Forelimb muscle (tissue), 1 donor: ENCODE measurements around the gene KCNK15. TPM values are rescaled to one million over a fixed set of nuclear protein-coding genes. Genes with fewer than 3 reads are reported as not detected.

Experiments used
- DNase-seq: peaks from one replicate; pipeline ENCODE4 v3.0.0-alpha.2; 2013; ENCODE audit warnings: low read depth
- polyA plus RNA-seq: library from polyadenylated mRNA; unstranded; fragments of 120-200 nt; gene quantifications from one replicate; pipeline ENCODE4 v1.2.1, GENCODE V29; 2013; ENCODE audit not compliant: insufficient read length

Gene KCNK15
- polyA plus RNA-seq, 1 donor, result 0.20 TPM

DNA sequence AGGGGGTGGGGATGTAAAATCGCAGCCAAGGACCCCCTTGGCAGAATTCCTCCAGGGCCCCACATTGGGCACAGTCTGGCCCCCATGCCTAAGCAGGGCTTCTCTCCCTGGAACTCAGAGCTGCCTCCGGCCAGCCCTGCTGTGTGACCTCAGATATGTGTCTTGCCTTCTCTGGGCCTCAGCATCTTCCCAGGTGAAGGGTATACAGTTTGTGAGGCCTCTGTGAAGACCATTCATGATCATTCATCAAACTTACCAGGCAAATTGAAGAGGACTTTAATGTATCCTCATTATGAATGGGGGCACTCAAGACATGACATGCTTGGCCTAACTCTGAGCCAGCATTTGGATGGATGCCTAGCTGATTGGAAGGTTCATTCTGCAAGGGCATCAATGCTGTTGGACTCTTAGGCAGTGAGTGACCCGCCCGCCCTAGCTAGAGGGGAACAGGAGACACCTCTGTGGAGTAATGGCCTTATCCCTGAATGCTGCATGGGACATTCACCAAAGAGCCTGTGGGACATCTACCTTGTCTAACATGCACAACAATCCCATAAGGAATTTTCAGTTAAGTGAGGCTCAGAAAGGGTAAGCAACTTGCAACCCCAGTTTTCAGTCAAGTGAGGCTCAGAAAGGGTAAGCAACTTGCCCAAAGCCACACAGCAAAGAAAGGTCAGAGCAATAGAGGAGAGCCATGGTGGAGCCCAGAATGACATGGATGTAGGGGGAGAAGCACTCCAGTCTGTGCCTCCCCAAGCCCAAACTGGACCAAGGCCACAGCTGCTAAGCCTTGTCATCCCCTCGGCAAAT lies 30.0 kb upstream of the KCNK15 start:
- no peak for DNase-seq

DNA sequence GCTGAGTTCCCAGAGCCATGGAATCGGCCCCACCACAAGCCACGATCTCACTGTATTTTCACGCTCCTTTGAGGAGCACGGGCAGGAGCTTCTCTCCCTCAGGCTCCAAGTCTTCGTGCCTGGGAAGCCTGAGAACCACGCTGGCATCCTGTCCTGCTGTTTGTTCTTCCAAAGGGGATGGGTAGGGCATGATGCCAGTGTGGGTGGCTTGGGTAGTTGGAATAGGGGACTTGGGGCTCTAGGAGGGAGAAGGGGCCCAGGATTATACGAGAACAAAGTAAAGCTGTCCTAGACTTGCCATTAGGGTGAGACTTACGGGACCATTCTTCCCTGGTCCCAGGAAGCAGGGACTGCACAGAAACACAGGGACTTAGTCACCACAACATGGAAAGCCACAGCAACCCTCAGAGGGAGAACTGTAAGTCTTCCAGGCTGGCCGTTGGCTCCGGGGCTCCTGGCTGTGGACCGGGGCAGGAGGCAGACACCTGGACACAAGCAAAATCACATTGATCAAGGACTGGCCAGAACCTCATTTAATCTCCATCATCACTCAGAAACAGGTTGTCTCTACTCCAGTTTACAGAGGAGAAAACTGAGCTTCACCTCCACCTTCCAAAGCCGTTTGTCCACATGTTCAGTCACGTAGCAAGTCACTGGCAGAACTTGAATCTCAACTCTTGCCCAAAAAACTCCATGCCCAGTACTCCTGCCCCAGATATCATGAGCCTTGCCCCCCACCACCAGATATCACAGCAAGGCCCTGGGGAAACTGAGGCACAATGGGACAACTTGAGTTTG lies 29.2 kb upstream of the KCNK15 start:
- DNase-seq, result no peak

- DNase-seq, result no peak
These were observed 27.7 kb upstream of the KCNK15 start for GRCh38 chr20:44717986-44718385.

DNA sequence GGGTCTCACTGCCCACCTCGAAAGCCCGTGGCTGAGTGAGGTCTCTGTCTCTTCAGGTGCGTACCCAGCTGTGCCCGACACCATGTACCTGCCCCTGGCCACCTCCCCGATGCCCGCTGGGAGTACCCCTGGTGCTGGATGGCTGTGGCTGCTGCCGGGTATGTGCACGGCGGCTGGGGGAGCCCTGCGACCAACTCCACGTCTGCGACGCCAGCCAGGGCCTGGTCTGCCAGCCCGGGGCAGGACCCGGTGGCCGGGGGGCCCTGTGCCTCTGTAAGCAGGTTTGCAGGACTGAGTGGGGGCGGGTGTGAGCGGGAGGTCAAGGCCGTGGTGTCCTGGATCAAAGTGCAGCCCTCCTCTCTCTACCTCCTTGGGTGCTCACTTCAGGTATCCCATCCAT lies 25.8 kb upstream of the KCNK15 start:
- no peak for DNase-seq

DNA sequence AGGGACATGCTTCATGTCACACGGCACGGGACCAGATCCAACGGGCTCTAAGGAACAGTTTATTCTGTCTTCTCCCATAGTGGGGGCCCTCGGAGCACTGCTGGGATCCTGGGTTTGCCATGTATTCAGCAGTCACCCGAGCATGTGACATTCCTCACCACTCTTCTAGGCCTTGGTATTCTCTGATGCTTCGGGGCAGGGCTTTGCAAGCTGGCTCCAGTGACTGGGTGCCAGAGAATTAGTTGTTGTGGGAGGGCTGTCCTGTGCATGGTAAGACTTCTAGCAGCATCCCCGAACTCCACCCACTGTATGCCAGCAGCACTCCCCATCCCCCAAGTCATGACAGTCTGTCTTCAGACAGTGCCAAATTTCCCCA lies 25.1 kb upstream of the KCNK15 start:
- DNase-seq, result no peak

DNA sequence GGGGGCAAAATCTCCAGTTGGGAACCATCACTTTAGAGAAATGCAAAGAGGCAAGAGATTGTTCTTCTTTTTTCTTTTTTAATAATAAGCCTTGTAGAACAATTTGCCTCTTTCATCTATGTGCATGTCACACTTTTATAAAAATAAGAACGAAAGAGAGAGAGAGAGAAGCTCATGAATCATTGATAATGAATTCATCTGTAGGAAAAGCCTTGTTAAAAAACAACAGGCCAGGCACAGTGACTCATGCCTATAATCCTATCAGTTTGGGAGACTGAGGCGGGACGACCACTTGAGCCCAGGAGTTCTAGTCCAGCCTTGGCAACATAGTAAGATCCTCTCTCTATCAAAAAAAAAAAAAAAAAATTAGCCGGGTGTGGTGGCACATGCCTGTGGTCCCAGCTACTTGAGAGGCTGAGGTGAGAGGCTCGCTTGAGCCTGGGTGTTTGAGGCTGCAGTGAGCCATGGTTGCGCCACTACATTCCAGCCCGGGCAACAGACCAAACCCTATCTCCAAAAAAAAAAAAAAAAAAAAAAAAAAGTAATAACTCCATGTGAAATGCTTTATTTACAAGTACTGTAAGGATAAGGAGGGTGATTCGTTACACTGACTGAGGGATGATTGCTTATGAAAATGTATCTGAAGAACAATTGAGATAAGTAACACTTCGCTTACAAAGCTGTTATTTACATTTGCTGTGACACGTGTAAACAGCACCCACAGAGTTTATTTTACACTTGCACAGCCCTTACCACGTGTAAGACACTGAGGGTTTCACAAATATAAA lies 24.5 kb upstream of the KCNK15 start:
- DNase-seq, result no peak

DNA sequence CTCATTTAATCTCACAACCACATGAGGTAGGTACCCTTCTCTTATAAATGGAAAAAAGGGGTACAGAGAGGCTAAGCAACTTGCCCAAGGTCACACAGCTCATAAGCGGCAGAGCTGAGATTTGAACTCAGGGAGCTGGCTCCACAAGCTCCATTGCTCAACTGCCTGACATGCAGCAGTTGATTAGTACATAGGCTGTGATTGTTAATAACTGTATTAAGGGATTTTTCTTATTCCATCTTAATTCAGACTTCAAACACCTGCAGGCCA lies 23.9 kb upstream of the KCNK15 start:
- DNase-seq, result no peak

GRCh38 chr20:44722990-44723389 lies 22.7 kb upstream of the KCNK15 start:
- no peak for DNase-seq

DNA sequence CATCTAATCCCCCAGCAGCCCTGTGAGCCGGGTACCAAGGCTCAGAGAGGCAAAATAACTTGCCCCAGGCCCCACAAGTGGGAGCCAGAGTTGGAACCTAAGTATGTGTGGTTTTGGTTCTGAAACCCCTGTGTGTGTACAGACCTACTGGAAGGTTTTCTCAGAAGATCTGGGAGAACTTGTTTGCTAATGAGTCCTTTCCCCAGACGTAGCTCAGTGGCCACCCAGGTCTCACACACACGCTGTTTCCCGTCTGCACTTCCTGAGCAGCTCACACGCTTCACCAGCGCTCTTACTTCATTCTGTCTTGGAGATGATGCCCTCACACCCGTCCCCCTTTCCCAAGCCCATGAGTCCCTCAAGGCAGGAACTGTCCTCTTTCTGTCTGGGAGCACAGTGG lies 22.3 kb upstream of the KCNK15 start:
- no peak for DNase-seq

DNA sequence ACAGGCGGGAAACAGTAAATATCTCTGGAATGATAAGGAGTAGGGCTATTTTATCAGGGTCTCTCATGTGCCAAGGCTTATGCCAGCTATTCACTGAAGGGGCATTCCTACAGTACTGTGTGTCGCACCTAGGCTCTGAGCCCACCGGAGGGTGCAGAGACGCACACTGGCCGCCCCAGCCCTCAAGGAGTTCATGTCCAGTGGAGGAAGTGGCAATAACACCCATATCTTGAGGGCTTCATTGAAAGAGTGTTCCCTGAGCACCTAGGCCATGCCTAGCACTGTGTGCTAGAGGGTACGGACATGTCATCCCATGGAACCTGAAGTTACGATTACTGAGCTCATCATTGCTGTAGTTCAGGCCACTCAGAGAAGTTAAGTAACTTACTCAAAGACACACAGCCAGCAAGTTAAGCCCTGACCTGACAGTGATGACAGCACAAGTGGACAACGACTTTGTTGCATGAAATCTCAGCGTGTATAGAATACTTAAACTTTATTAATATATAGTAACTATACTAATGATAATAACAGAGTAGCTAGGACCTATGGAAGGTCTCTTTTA lies 21.8 kb upstream of the KCNK15 start:
- no peak for DNase-seq

GRCh38 chr20:44724423-44725091 lies 21.1 kb upstream of the KCNK15 start:
- DNase-seq, result no peak

DNA sequence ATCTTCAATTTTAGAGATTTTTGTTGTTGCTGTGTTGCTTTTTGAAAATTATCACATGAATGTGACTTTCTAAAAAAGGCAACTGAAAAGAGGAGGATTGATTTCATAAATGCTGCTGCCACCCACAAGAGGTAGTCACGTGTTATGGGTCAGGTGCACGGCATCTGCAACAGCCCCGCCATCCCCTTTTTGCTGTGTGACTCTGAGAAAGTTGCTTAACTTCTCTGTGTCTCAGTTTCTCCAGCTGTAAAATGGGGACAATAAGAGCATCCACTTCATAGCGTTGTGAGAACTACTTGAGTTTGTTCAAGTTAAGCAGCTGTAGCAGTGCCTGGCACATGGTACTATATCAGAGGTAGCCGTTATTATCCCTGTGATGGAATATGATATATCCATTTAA lies 19.8 kb upstream of the KCNK15 start:
- no peak for DNase-seq

DNA sequence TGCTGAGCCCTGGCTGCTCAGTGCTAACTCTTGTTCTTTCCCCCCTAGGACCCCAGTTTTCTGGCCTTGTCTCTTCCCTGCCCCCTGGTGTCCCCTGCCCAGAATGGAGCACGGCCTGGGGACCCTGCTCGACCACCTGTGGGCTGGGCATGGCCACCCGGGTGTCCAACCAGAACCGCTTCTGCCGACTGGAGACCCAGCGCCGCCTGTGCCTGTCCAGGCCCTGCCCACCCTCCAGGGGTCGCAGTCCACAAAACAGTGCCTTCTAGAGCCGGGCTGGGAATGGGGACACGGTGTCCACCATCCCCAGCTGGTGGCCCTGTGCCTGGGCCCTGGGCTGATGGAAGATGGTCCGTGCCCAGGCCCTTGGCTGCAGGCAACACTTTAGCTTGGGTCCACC lies 18.6 kb upstream of the KCNK15 start:
- no peak for DNase-seq

GRCh38 chr20:44727651-44728050 lies 18.0 kb upstream of the KCNK15 start:
- no peak for DNase-seq

DNA sequence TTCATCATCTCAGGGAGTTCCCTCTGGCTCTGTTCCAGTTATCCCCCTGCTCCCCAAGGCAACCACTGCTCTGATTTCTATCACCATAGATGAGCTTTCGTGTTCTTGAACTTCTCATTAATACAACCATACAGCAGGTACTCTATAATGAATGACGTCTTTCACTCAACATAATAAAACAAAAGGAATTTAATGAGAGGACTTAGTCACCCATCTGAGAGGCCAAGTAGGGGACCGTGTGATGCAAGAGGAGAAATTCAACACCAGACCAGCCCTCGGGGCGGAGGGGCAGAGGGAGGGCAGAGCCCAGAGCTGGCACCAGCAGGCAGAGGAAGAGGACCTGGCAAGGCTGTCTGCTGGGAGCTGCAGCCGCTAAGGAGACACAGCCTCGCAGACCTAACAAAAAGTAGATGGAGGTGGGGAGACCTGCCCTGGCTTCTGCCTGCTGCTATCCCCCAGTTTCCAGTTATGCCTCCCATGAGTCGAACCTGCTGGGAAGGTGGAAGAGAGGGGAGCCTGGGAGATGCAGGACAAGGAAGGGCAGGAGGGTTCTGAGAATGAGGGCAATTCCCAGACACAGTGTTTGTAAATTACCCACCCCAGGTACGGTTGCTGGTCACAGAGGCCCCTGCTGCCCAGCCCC lies 16.7 kb upstream of the KCNK15 start:
- DNase-seq, result no peak

GRCh38 chr20:44730441-44730840 lies 15.2 kb upstream of the KCNK15 start:
- DNase-seq, result no peak

DNA sequence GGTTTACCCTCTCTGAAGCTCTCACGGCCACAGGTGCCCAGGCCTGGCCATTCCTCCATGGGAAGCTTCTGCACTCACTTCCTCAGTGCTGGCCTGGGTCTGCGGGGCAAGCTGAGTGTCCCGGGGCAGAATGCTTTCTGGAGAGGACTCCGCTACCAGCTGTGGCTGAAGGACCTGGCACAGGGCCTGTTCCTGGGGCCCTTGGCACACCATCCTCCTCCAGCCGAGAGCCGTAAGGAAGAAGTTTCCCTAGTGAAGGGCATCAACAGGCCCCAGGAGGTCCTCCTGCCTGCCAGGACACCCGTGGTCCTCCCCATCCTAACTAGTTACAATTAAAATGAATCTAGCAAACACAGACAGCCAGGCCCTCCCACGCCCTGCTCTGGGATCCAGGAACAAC lies 14.0 kb upstream of the KCNK15 start:
- no peak for DNase-seq

GRCh38 chr20:44732327-44732726 lies 13.3 kb upstream of the KCNK15 start:
- no peak for DNase-seq

DNA sequence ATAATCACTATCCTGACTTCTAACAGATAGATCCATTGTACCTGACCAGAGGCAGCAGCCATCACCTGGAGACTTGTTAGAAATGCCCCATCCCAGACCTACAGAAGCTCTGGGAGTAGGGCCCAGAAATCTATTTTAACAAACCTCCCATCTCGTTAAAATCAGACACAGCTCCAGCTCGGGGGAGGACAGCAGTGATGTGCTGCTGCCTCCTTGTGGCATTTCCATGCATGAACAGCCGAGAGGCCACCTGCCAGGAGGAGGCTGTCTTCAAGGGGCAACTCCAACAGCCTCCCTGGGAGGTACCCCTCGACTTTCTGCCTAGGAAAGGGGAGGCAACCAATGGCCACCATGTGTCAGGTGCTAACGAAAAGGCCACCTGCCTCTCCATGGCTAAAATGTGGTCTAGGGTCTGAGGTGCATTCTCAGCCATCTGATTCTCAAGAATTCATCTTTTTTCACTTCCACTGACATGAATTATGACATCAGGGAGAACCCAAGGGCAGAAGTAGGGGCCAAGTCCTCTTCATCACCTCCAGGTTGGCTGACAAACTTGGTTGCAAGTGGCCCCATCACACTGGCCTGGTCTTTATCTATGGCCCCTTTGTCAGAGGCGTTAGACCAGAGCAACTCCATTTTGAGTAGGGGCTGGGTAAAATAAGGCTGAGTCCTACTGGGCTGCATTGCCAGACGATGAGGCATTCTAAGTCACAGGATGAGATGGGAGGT lies 12.2 kb upstream of the KCNK15 start:
- DNase-seq, result peak; percentile 41

- DNase-seq, result no peak
These were observed 10.7 kb upstream of the KCNK15 start for GRCh38 chr20:44734938-44735337.

DNA sequence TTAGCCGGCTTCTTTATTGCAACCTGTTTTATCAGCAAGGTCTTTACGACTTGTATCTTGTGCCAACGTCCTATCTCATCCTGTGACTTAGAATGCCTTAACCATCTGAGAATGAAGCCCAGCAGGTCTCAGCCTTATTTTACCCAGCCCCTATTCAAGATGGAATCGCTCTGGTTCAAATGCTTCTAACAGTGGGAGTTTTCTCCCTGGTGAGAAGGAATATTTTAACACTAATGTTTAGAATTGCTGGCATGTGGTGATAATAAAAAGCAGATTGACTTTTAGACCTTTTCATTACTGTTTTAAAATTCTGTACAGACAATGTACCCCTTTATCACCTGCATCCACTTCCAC lies 9.9 kb upstream of the KCNK15 start:
- DNase-seq, result no peak
